Stimulated activated CD8-positive, alpha-beta memory T cell treated with anti-CD3 and anti-CD28 coated beads, Interleukin-7, amount 100 ng/mL, for 24 hours (primary cell): ENCODE results near the gene NEU3.

Experiments
- DNase-seq: peaks from one replicate; pipeline ENCODE4 v3.0.0-alpha.2; 2020; ENCODE audit warnings: low read depth

Gene NEU3

GRCh38 chr11:75063741-75064314 is 75.1 kb downstream of the NEU3 start:
- no peak for DNase-seq

- no peak for DNase-seq
Observed at GRCh38 chr11:75066061-75066460, 77.3 kb downstream of the NEU3 start.
